GM19438 (cell line): ENCODE results near the gene TMEM151A.

Source experiments
- ATAC-seq: cut with Tn5 transposase; IDR thresholded peaks from one replicate; pipeline ENCODE4 v1.9.1; 2021; ENCODE audit warnings: low read depth; ENCODE audit not compliant: unreplicated experiment

TMEM151A gene

DNA sequence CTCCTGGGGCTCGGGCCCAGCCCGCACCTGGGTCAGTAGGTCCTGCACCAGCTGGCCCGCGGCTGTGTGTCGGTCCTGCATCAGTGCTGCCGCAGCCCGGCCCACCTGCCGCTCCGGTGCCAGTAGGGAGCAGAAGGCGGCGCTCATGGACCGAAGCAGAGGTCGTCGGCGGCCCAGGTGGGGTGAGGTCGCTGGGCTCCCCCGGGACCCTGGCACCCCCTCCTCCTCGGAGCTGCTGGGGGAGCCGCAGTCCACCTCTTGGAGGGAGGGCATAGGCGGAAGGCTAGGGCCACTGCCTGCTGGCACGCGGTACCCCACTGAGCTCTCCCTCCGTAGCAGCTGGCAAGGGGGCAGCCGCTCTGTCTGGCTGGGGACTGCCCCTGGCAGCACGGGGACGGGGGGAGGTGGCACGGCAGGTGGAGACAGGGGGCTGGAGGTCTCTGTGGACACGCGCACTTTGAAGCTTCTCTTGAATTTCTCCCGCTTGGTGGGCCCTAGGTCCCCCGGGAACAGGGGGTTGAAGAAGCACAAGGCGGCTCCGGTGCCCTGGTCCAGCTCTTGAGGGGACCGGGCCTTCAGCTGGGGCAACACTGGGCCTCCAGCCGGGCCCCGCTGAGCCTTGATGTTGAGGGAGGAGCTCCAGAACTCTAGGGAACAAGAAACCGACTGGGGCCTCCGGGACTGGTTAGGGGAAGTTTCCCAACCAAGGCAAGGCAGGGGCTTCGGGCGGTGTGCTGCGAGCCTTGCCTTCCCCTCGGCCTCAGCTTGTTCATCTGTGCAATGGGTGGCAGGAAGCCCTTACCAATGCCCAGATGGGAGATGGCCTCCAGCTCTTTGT is 43.1 kb downstream of the TMEM151A start:
- ATAC-seq, result no peak

DNA sequence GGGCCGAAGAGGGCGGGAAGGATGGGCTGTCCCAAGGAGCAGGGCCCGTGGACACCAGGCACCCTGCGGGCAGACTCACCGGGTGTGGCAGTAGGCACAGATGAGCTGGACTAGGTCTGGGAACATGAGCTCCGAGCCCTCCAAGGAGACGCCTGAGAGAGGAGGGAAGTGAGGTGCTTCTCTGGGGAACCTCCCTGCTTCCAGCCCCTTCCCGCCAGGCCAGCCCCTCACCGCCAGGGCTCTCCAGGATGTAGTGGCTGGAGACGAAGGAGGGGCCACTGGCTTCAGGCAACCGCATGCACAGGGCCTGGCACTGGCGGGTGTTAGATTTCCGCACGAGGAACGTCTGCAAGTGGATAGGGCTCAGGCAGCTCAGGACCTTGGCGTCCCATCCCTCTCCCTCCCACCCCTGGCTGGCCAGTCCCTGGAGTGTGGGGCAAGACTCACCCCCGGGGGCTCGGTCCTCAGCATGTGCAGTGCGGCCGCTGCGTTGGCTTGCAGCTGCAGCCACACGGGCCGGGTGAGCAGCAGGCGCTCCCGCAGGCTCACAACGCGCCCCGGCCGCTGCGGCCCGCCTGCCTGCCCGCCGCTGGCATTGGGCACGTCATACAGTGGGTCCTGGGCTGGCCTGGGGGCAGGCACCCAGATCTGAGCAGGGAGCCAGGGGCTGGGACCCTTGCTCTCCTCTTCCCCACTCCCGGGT is 44.0 kb downstream of the TMEM151A start:
- no peak for ATAC-seq

DNA sequence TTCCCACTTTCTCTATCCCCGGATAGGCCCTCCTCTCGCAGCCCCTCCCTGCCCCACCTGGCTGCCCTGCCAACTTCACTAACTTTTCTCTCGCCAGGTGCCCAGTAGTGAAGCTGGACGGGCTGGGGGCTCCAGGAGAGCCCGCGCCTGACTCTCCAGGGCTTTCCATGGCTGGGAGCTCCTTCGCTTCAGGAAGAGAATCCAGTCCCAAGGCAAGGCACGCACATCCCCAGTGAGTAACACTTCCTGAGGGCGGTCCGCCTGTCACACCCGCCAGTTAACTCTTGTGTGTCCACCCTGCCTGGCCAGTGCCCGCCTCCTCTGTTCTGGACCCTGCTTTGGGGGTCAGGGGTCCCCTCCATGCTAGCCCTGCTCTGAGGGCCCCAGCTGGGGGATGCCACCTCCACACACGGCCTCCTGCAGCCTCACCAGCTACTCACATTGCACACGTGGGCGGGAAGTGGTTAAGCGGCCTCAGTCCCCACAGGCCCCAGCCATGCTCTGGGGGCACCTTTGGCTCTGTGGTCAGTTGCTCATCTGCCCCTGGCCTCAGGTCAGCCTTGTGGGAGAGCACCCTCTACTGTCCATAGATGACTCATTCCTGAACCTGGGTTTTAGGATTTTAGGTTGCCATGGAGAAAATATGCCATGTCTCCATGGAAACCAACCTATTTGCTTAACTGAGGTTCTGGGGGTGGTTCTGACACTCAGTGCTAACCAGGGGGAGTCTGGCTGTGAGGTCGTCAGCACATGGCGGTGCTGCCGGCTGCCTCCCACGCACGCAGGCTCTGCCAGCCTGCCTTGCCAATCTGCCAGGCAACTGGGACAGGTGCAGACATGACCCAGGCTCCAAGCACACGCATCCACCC is 44.8 kb downstream of the TMEM151A start, which contains the start of gene RIN1:
TSS of gene RIN1 (minus strand) at position 201 of the 869 bp plus-strand sequence. CDS start at position 169, 32 bp downstream.
- peak; percentile 61 for ATAC-seq

DNA sequence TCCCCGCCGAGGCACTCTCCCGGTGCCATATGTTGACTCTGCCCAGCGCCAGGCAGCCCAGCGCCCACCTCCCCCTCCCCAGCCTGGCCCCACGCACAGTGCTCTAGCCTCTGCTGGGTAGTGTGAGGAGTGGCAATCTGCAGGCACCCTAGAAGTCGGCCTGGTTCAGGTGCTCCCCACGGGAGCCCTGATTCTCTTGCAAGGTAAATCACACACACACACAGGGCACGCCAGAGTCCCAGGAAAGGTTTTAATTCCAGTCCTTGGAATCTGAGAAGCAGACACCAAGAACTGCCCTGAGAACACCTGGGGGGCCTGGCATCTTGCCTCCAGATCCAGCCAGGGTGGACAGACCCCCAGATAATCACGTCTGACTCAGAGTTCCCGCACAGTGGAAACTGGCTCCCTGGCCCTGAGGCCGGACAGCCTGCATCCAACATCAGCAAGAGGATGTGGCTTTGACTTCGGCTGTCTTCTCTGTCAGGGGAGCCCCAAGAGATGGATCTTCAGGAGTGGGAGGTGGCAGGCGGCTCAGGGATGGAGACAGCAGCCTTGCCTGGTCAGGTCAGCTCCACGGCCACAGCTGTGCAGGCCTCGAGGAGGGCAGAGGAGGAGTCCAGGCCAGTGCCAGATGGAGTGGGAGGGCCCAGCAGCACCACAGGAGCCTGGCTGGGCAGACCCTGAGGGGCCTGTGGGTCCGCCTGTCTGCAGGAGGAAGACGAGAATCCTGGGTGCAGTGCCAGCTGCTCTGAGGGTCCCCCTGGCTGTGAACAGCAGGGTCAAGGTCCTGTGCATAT is 45.6 kb downstream of the TMEM151A start:
- no peak for ATAC-seq

DNA sequence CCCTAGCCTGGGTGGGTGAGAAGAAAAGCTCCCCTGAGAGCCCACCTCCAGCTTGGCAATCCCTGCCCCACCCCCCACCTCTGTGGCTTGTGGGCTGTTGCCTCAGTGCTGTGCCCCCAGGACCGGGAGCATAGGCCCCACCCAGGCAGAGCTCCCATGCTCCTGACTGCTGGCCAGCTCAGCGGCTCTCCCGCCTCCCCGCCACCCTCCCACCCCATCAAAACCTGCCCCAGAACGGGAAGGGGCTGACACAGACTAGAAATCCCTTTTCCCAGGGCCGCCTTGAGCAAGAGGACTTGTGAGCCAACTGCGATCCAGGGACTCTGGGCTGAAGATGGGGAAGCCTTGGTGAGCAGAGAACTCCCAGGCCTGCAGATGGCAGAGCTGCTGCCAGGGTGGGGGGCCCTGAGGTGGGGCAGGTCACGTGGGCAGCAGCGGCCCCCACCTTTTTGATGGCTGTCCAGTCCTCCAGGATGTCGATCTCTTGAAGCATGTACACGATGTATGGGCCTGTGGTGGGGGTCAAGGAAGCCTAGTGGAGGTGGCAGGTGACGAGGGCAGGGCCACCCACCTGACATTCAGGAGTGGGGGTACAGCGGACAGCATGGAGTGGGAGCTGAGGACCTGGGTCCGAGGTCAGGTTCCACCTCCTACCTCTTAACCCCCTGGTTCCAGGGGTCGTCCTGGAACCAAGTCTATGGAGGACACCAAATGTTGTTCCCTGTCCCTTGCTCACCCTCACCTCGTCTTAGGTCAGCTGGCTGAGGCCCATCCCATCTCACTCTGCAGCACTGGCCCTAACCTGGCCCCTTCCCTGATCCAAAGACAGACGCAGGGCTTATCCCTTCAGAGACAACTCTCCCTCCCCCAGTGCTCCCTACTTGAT is 46.8 kb downstream of the TMEM151A start:
- ATAC-seq, result no peak

DNA sequence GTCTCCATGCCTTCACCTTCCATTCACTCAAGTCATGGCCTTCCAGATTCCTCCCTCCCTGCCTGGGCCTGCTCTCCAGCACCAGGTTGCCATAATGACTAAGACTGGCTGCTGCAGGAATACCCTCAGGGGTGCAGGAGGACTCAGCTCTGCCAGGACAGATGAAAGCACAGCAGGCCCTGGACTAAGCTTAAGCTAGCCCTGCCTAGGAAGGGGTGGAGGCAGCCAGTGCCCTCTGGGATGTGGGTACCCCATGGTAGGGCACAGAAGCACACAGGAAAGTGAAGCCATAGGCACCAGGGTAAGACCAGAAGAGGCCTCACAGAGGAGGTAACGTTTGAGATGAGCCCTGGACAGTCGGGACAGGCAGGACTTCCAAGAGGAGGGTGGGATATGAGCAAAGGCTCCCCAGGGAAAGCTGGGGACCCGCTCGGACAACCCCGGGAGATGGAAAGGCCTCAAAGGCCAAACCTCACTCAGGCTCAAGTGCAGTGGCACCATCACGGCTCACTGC is 47.5 kb downstream of the TMEM151A start:
- no peak for ATAC-seq

DNA sequence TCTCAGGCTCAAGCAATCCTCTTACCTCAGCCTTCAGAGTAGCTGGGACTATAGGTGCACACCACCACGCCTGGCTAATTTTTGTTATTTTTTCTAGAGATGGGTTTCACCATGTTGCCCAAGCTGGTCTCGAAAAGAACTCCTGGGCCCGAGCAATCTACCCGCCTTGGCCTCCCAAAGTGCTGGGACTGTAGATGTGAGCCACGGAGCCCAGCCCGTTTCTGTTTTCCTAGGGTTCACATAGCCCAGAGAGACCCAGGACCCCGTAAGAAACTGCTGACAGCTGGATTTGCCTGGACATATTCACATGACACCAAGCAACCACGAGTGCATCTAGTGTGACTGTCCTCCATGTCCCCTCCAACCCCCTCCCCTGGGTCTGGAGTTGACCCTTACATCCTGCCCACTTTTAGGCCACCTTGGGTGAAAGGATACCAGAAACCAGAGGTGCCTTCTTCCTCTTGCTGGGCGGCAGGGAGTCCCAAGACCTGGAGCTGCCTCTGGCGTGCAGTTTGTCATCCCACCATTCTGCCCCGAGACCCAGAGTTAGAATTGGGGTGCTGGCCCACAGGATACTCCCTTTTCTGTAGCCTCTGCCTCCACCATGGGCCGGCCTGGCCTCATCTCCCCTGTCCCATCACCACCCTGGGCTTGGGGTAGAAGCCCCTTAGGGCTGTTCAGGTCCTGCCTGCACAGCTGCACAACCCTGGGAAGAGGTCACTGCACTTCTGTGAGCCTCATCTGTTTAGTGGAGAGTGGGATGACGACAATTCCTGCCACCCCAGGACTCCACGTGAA is 48.2 kb downstream of the TMEM151A start:
- no peak for ATAC-seq

DNA sequence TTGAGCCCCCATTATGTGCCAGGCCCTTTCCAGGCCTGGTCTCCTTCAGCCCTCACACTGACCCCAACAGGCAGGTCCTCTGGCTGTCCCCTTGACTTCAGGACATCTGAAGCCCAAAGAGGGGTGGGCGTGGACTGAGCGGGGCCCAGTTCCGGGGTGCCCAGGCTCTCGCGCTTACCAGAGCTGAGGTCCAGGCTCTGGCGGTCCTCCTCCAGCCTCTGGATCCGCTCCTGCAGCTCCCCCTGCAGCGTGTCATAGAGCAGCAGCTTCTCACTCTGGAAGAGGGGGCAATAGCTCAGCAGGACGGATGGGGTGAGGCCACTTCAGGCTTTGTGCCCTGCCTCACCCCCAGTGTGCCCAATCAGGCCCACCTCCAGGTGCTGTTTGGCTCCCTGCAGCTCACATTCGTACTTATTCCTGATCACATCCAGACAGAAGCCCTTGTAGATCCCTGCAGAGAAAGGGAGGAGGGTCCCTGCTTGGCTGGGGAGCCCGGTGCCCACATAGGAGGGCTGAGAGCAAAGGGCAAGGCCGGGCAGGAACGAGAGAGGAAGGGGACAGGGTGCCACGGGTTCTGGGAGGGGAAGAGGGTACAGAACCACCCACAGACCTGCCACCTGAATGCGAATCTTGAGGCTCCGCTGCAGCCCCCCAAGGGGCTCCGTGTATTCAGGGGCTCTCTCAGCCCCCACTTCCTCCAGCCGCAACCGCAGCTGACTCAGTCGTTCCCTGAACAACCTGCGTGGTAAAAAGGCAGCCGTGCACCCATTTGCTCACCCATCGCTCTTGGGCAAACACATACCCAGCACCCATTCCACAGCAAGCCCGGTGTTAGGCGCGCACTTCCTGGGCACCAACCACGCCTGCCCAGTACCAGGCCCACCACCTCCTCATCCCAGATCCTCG is 49.2 kb downstream of the TMEM151A start:
- ATAC-seq, result no peak

DNA sequence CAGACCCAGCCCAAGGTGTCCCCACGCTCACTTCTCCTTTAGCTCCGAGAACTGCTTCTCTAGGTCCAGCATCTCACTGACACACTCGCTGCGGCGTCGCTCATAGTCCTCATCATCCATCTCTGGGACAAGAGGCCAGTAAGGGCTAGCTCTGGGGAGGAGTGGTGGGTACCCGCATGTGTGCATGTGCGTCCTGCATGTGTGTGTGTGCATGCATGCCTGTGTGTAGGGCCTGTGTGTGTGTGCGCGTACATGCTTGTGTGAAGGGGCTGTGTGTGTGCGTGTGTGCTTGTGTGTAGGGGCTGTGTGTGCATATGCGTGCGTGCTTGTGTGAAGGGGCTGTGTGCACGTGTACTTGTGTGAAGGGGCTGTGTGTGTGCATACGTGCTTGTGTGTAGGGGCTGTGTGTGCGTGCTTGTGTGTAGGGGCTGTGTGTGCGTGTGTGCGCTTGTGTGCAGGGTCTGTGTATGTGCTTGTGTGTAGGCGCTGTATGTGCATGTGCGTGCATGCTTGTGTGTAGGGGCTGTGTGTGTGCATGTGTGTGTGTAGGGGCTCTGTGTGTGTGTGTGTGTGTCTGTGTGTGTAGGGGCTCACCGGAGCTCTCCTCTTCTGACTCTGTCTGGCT is 49.9 kb downstream of the TMEM151A start:
- ATAC-seq, result no peak

DNA sequence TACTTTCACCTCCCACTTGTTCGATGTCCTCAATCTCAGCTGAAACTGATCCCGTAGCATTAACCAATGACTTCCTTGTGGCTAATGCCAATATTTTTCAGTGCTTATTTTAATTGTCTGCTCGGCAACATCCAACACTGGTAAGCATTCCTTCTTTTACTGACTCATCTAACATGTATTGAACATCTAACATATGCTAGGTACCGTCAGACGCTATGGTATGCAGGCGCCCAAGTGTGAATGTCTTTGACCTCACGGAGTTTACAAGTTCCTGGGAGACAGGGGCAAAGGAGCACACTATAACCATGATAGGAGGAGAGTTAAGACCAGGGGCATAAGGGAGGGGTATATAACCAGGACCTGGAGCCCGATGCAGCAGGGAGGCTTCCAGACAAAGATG is 51.5 kb downstream of the TMEM151A start:
- ATAC-seq, result no peak

DNA sequence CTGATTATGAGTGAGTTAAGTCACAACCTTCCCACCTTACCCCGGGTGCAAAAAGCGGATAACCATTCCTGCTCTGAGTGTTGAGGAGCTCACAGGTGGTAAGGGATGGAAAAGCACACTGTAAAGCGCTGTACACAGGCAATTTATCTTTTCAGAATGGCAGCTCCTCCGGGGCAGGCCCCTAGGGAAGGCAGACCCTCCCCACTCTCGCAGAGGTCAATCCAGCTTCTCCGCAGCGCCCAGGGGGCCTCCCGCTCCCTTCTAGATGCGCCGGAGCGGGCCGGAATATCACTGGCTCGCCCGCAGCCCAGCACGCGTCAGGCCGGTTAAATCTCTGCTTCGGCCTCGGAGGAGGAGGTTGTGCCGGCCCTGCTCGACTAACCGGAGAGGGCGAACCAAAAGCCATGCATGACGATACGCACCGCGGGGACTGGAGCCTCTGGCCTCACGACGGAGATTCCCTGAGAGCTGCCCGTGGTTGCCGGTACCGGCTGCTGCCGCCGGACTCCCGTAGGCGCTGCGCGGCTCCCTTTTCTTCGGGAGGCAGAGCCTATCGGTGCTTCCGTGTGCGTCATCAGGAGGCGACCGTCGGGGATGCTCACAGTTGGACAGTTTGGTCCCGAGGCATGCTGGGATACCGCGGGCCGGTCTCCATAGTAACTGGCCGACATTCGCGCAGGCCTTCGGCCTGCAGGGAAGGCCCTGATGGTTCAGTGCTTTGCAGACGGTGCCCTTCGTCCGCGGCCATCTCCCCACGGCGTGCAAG is 53.0 kb downstream of the TMEM151A start, which contains the start of gene BRMS1:
TSS of gene BRMS1 (minus strand) at position 555 of the 766 bp plus-strand sequence. CDS start 2,870 bp downstream, outside the sequence.
- peak; percentile 59 for ATAC-seq

DNA sequence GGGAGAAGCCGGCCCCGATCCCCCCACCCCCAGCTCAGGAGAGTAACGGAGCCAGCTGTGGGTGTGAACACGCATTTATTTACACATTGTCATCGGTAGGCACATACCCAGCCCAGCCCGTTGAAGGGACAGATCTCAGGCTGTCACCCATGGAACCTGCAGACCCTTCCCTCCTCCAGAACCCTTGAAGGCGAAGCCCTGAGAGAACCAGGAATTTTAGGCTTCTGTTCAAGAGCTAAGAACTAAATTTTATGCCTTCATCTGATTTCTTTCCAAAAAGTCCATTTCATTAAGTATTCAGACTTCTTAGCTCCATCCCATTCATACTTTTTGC is 53.6 kb downstream of the TMEM151A start:
- peak; percentile 6 for ATAC-seq
